GM19328 (cell line): ENCODE measurements around the gene ZNF189.
A peak's percentile ranks its signal among the peaks of the same experiment; 100 is the strongest.

Experiments
- ATAC-seq: cut with Tn5 transposase; IDR thresholded peaks from one replicate; pipeline ENCODE4 v1.9.1; 2021; ENCODE audit warnings: mild to moderate bottlenecking, moderate library complexity; ENCODE audit not compliant: unreplicated experiment

The ZNF189 gene

DNA sequence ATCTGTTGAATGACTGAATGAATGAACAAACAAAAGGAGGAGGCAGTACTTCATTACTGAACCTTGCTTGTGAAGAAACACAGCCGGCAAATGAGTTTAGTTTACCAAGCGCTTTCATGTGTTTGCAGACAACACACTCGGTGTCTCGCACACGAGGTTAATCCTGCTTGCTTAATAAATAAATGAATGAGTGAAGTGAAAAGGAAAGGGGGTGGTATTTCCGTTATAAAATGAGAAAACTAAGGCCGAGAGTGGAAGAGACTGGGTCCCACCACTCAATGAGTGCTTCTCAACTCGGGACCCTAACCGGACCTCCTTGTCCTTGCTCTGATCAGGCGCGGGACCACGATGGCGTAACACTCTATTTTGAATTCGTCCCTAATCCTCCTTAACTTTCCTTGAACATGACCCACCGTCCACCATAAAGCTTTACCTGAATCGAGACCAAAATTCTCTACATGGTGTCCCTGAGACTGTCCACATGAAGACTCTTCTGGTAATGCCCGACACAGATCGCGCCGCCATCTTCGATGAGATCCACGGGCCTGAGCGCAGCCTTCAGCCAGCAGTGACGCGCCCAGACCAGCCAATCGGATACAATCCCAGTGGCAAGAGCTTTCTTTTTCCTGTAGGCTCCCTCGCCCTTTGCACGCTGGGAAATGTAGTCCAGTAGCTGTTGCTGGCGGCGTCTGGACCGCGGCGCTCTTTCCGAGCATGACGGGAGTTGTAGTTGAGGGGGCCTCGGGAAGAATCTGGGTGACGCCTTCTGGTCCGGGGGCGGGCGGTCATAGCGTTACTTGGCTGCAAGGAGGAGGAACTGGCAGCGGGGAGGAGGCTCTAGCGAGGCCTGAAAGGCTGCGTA lies at the start of gene ZNF189, which contains the start of gene MRPL50:
Gene ZNF189 (plus strand): TSS at position 784 of the 862 bp plus-strand sequence. CDS start 306 bp downstream, outside the sequence.
Gene MRPL50 (minus strand): TSS at position 551 of the 862 bp plus-strand sequence. CDS start 26 bp downstream, at position 525.
- ATAC-seq: peak; percentile 97

DNA sequence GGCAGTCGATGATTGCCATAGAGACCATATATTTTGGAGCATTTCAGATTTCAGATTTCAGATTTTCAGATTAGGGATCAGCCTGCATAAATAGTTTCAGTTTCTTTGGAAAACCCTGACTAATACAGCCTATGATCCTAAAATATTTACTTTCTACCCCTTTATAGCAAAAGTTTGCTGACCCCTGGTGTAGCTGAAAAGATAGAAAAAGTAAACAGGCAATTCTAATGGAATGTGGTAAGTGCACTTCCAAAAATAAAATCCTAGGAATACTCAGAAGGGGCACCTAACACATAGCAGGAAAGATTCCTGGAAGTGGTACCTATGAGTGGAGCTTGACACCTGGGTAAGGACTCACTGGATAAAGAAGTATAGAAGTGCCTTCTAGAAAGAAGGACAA lies 48.4 kb upstream of the ZNF189 start:
- ATAC-seq: no peak

DNA sequence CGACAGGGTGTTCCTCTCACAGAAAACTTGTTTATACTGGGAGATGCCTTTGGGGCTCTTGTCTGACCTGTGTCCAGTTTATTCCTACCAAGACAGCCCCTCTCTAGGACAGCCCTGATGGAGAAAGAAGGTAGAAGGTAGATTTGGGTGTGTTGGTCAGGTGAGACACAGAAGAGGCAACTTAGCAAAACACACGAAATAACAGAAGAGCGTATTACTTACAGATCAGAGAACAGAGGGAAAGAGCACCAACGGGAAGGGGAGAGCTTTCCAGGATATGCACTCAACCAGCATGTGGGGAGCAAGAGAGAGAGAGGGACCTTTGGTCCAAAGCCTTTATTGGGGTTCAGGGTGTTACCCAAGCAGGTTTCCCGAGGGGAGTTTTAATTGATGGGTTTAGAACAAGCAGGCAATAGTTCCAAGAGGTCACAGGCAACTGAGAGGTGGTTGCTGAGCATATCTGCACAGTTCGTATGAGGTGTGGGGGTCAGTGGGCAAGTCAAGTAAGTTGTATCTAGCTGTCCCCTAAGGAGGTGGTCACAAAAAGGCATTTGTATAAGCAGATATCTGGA lies 45.7 kb upstream of the ZNF189 start:
- no peak for ATAC-seq

DNA sequence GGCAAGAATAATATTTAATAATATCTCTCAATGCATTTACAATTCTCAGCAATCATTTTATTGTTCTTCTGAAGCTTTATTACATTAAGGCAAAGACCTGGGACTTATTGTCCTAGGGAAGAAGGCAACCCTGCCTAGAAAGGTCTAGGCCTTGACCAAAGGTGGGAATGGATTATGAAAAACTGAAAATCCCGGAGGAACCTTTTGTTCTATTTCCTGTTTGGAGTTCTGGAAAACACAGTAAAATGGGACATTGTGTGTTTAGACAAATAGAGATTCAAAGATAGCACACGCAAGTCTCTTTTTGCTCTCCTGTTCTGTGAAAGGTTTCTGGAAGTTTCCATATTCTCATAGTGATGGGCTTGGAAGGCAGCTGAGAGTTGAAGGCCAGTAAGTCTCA lies 45.0 kb upstream of the ZNF189 start:
- ATAC-seq: no peak

DNA sequence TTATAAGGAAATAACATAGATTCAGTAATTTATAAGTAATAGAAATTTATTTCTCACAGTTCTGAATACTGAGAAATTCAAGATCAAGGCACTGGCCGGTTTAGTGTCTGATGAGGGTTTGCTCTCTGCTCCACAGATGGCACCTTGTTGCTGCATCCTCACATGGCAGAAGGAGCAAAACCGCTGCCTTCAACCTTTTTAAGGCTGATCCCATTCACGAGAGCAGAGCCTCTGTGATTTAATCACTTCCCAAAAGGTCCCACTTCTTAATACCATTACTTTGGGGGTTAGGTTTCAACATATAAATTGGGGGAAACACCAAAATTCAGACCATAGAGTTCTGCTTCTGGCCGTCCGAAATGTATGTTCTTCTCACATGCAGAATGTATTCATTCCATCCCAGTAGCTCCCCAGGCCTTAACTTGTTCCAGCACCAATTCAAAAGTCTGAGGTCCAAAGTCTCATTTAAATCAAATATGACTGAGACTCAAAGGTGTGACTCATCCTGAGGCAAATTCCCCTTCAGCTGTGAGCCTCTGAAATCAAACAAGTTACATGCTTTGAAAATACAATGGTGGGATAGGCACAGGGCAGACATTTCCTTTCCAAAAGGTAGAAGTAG lies 44.4 kb upstream of the ZNF189 start:
- ATAC-seq: no peak

DNA sequence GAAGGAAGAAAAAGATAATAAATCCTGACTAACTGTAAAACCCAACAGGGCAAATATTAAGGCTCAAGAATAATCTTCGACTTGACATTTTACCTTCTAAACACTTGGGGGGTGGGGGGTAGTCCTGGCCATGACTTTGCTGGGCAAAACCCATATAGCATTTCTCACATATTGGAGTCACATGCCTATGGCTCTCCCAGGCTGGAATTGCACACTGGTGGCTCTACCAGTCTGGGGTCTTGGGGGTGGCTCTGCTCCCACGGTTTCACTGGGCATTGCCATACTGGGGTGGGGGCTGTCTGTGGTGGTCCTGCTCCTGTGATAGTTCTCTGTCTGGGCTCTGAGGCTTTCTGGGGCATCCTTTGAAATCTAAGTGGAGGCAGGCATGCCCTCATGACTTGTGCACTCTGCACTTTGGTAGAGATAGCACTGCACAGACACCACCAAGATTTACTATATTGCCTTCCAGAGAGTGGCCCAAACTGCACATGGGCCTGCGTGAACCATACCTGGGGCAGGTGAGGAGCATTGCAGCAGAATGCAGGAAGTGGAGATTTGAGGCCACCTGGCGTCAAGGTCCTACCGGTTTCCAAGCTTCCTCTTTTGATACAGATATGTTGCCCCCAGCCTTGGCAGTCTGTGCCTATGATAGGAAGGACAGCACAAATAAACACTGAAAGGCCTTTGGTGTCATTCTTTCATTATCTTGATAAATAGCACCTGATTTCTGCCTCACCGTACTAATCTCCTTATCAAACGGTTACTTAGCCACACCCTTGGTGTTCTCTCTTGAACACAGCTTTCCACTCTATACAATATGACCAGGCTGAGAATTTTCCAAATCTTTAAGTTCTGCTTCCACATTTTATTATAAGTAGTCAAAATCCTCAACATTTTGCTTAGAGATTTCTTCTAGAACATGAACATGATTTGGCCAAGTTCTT lies 43.6 kb upstream of the ZNF189 start:
- ATAC-seq: no peak

DNA sequence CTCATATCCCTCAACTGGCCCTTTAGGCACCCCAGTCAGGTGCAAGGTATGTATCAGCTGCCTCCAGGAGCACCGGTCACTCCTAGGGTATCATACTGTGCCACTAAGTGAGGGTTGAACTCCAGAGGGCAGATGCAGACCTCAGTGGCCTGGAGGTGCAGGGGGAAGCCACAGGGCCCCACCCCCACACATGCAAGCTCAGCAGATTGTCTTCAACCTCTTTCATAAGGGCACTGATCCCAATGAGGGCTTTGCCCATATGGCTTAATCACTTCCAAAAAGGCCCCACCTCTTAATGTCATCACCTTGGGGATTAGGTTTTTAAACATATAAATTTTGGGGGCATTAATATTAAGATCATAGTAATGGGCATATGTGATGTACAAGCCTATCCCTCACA lies 42.0 kb upstream of the ZNF189 start:
- no peak for ATAC-seq

DNA sequence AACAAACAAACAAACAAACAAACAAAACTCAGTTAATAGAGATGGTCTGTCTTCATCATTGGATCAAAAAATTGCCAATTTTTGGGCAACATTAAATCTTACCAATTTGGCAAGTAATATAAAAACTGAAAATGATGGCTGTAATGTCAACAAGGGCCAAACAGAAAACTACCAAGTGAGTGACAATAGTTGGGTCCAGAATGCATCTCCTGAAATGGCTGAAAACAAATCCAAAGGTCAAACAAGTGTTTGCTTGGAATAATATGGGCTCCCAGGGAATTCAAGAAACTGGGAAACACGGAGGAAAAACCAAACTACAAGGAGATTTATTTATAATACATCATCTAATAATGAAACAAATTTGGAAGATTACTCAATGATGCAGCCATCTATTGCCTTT lies 39.0 kb upstream of the ZNF189 start:
- ATAC-seq: no peak

DNA sequence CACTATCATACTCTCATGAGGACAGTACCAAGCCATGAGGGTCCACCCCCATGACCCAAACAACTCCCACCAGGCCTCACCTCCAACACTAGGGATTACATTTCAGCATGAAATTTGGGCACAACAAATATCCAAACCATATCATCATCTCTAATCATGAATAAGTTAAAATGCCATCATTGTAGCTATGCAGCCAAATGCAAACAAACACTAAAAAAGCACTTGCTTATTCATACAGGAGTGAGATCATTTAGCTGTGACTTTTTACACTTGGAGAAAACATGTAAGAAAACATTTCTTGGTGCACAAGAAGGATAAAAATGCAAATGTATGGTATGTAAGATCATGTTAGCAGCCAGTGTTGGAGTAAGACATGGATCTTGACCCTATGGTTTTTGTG lies 38.0 kb upstream of the ZNF189 start:
- no peak for ATAC-seq

DNA sequence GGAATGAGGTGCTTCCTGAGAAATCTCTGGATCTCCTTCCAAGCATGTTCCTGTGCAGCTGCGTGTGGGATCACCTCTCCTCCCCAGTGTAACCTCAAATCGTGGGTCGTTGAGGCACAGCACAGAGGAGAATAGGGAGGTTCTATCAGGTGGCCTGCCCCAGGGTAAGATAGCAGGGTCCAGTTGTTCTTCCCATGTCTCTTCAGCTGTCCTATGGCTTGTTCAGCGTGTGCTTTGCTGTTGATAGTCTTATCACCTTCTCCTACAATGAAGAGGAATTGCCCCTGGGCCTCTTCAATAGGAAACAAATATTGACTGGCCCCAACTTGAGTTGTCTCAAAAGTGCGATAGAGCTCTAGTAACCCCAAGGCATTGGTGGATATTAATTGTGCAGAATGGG lies 36.2 kb upstream of the ZNF189 start:
- ATAC-seq: no peak

DNA sequence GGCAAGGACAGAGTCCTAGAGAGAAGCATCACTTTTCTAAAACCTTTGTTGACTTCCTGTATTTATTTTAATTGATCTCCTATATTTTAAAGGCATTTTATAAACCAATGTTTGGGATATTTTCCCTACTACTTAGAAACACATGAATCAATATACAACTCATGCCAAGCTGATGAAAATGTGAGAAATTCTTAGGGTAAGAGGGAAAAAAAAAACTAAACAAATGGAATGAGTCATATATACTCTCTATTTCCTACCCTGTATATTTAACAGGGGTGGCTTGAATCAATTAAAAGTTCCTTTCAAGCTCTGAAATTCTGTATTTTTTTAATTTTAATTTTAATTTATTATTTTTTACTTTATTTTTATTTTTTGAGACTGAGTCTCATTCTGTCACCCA lies 33.5 kb upstream of the ZNF189 start:
- no peak for ATAC-seq

DNA sequence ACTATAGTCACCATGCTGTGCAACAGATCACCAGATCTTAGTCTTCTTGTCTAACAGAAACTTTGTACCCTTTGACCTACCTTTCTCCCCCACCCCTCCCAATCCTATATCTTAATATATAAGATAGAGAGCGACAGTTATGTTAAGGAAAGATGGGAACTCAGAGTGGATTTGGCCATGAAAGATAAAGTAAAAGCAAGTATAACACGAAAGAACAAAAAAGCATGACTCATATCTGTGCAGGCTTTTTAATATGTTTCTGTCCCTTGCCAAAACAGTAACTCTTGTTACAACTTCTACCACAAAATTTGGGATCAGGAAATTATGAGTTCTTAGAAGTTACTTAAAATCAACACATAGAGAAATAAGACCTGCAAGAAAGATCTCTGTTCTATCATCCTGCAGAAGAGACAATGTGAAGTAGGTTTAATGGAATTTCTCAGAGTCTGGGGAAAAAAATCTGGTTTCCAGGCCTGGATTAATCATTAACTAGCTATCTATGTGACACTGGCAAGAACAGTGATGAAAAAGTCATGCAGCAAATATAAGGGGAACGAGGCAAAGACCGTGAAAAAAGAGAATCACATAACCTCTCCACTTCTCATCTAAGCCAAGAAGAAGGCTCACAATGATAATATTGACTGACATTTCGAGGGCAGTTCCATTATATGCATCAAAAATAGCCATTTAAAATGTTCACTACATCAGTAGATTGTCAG lies 32.5 kb upstream of the ZNF189 start:
- ATAC-seq: no peak

DNA sequence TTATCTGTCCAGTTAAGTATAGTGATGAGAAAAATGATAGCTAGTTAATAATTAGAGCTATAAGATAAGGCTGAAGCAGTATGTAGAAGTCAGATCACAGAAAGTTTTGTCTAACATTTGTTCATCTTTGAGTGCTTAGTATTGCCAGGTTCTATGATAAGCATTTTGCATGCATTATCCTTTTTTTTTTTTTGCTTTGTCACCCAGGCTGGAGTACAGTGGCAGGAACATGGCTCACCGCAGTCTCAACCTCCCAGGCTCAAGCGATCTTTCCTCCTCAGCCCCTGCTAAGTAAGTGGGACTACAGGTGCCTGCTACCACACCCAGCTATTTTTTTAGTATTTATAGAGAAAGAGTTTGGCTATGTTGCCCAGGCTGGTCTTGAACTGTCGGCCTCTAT lies 31.3 kb upstream of the ZNF189 start:
- no peak for ATAC-seq

DNA sequence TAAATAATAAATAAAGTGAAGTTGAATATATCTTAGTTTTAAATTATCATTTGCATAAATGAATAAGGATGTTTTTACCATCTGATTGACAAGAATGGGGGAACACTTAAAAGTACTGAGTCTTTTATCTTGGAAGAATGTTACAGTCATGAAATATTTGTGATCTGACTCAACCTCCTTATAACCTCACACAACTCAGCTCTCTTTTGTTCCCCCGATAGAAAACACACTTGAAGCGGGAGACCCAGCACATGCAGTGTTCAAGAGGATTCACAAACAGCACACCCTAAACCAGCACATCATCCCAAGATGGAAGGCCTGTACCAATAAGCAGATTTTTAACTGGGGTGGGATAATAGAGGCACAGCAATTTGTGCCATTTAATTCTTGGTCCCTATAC lies 29.4 kb upstream of the ZNF189 start:
- ATAC-seq: no peak

DNA sequence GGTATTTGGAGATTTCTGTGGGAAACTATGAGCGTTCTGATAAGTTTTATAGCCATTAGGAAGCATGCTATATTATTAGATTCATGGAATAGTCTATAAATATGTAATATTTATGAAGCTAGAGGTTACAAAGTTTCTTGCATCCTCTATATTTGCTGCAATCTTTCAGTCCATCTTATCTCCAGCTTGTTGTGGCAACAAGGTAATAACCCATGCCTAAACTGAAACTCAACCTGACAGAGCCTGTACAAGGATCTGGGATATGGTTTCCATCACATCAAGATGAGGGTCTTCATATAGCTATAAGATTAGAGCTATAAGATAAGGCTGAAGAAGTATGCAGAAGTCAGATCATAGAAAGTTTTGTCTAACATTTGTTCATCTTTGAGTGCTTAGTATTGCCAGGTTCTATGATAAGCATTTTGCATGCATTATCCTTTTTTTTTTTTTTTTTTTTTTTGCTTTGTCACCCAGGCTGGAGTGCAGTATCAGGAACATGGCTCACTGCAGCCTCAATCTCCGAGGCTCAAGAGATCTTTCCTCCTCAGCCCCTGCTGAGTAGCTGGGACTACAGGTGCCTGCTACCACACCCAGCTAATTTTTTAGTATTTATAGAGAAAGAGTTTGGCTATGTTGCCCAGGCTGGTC lies 28.6 kb upstream of the ZNF189 start:
- no peak for ATAC-seq

DNA sequence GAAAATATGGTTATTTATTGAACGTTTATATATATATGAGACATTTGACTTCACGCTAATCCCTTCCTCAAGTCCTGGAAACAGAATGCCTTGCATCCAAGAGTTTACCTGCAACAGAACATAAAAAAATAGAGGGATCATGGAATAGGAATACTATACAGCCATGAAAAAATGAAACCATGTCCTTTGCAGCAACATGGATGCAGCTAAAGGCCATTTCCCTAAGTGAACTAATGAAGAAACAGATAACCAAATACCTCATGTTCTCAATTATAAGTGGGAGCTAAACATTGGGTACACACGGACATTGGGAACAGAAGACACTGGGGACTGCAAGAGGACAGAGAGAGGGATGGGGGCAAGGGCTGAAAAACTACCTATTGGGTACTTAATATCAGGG lies 26.8 kb upstream of the ZNF189 start:
- no peak for ATAC-seq

DNA sequence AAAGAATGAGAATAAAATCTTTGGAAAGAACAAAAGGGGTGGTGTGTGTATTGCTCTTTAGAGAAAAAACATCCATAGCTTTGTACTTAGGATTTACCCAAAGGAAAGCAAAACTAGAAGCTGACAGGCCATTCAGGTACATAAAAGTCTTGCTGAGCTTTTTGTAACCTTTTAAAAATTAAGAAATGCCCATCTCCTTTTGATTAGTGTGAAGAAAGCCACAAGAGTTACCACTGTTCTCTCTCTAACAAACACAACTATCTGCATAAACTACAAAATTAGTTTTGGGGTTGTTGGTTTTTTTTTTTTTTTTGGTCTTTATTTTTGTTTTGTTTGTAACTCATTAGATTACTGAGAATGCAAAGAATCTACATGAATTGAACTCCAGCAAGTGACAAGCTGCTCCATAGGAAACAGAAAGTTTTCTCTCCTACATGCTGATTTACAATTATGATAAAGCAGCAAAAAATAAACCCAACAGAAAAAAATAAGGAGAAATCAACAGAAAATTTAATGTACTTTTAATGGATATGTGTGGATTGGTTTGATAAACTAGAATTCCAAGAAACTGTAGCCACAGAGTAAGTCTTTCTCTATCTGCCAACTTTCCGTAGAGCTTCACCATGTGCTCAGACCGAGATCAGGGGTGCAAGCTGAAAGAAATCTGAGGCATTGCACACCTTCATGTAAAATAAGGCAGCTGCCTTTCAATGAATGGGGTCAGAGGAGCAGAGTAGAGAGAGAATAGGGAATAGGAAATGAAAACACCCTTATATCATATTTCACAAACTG lies 26.1 kb upstream of the ZNF189 start:
- ATAC-seq: no peak

DNA sequence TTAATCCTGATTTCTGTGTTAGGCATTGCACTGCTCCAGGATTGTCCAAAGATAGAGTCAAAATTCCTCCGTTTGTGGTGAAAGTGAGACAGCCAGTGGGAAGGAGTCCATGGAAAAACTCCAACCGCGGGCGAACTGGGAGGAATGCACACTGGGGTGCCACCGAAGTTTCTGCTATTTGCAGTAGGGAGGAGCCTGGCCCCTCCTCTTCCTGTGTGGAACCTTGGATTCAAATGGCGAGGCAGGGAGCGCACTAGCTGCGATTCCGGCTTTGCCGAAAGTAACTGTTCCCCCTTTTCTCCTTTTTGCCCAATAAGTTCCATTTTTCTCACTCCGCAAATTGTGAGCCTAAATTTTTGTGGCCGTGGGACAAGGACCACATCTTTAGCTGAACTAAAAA lies 23.1 kb upstream of the ZNF189 start:
- no peak for ATAC-seq
